Dedifferentiated amniotic fluid mesenchymal stem cell (primary cell): ENCODE measurements around the gene CFAP210.
"Not testable (repeated sequence)": the region's sequence is repeated elsewhere in the genome, so short reads cannot be mapped to it uniquely, and the experiment has no call there.

ENCODE experiments used
- DNase-seq: peaks from one replicate; pipeline ENCODE4 v3.0.0-alpha.2; 2016; ENCODE audit errors: extremely low spot score

Gene CFAP210

DNA sequence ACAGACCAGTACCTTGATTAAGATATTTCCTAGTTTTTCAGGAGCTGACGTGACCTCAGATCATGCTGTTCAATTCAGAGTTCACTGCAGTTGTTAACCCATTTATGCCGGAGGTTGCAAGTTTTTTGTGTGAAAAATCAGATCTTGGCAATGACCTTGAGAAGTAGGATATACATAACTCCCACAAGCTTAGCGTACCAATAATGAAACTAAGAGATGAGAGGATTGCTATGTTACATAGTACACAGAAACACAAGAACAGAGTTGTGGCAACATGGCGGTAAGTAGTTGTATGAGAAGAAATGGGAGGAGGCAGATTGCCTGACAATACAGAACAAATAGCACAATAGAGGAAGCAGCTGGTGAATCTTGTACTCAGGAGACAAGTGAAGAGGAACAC is 71.0 kb downstream of the CFAP210 start:
- no peak for DNase-seq

DNA sequence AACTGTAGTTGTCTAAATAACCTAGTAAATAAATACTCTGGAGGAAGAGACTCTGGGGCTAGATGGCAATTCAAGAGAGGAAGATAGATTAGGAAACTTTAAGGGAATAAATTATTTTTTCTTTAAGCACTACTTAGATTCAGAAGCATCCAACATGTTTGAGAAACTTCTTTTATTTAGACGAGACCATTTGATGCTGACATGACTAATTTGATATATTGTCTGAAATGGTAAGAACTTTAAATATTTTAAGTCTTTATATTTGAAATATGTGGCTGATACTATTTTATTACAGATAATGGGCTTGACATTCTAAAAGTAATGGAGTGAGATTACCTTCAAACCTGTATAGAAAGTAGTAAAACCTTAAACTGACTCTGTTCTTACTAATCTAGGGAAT is 73.7 kb downstream of the CFAP210 start:
- no peak for DNase-seq

DNA sequence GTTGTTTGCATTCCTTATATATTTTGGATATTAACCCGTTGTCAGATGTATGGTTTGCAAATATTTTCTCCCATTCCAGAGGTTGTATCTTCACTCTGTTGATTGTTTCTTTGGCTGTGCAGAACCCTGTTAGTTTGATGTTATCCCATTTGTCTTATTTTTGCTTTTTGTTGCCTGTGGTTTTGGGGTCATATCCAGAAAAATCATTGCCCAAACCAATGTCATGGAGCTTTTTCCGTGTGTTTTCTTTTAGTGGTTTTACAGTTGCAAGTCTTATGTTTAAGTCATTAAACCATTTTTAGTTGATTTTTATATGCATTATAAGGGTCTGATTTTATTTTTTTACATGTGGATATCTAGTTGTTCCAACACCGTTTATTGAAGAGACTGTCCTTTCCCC is 74.3 kb downstream of the CFAP210 start:
- no peak for DNase-seq

DNA sequence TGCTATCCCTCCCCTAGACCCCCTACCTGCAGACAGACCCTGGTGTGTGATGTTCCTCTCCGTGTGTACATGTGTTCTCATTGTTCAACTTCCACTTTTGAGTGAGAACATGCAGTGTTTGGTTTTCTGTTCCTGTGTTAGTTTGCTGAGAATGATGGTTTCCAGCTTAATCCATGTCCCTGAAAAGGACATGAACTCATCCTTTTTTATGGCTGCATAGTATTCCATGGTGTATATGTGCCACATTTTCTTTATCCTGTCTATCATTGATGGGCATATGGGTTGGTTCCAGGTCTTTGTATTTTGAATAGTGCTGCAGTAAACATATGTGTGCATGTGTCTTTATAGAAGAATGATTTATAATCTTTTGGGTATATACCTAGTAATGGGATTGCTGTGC is 78.2 kb downstream of the CFAP210 start:
- DNase-seq, result not testable (repeated sequence)

DNA sequence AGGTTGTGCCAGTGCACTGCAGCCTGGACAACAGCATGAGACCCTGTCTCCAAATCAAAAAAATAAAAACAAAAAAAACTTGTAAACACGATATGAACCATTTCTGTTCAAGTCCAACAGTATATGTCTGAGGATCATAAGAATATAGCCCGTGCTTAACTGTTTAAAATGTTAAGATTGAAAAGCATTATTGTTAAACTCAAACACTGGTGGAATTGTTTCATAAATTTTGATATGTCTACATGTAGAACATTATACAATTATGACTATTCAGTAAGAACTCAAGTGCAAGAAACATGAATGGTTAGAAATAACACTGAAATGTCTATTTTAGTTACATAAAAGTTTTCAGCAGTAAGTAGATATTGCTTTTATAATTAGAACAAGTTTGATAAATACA is 80.3 kb downstream of the CFAP210 start:
- DNase-seq, result no peak

DNA sequence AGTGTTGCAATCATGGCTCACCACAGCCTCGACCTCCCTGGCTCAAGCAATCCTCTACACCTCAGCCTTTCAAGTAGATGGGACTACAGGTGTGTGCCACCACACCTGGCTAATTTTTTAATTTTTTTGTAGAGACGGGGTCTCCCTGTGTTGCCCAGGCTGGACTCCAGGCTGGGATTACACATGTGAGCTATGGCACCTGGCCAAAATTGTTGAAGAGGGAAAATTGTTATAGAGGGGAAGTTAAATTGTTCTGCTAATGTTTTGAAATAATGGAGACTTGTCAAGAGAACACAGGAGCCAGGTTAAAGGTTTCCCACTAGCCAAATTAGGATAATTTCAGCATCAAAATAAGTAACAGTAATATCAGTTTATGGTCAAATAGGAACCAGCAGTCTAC is 84.9 kb downstream of the CFAP210 start:
- DNase-seq, result no peak

DNA sequence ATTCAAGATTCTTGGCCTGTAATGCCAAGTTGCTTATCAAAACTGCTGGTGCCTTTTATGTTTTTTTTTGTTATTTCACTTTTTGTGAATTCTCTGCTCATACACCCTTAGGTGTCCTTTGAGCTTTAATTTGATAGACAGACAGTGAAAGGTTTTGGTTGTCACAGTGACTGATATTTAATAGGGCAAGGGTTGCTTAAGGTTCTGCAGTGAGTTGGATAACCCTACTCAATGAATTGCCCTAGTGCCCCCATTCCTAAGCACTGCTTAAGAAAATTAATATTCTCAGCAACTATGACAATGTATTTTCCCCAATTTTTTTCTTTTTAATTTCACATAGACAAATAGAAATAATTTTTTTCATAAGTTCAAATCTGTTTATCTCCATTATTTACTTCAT is 94.6 kb downstream of the CFAP210 start:
- no peak for DNase-seq

DNA sequence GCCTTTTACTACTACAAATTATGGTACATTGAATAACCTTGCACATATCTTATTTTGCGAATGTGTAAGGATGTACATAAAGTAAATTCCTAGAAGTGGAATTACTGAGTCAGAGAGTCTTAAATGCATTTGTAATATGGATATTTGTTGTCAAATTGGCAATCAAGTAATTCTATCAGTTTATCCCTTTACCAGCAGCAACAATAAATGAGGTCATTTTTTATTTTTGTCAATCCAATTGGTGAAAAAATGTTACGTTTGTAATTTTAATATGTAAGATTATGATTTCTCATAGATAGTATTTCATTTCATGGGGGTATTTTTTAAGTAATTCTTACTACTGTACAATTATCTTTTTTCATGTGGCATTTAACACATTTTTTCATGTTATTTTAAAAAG is 95.2 kb downstream of the CFAP210 start:
- DNase-seq, result no peak

DNA sequence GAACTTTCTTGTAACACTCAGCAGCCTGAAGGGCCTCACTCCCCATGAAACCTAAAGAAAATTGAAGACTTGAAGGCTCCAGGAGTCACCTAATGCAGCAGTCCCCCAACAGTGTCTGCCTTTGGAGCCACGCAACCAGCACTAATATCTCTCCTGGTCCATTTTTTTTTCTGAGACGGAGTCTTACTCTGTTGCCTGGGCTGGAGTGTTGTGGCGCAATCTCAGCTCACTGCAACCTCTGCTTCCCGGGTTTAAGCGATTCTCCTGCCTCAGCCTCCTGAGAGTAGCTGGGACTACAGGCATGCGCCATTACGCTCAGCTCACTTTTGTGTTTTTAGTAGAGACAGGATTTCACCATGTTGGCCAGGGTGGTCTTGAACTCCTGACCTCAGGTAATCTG is 97.7 kb downstream of the CFAP210 start:
- not testable (repeated sequence) for DNase-seq
